Activated naive CD4-positive, alpha-beta T cell treated with anti-CD3 and anti-CD28 coated beads, Interleukin-2, amount 50 U/mL, for 24 hours (primary cell): ENCODE data around the gene RIIAD1.

ENCODE experiments used
- H3K27ac Mint-ChIP-seq: one replicate; pipeline ENCODE4 v1.8.0; 2021; ENCODE audit warnings: mild to moderate bottlenecking, mixed read lengths
- H3K27me3 Mint-ChIP-seq: one replicate; pipeline ENCODE4 v1.8.0; 2021; ENCODE audit warnings: mixed read lengths
- H3K36me3 Mint-ChIP-seq: one replicate; pipeline ENCODE4 v1.8.0; 2021; ENCODE audit warnings: mixed read lengths
- H3K4me1 Mint-ChIP-seq: one replicate; pipeline ENCODE4 v1.8.0; 2021; ENCODE audit warnings: mixed read lengths
- H3K4me3 Mint-ChIP-seq: one replicate; pipeline ENCODE4 v1.8.0; 2021; ENCODE audit warnings: mild to moderate bottlenecking, mixed read lengths
- H3K9me3 Mint-ChIP-seq: one replicate; pipeline ENCODE4 v1.8.0; 2021; ENCODE audit warnings: mixed read lengths

The RIIAD1 gene

GRCh38 chr1:151705753-151706463, 15.4 kb upstream of the RIIAD1 start:
- Mint-ChIP-seq H3K27ac (no peak overlapping the region), H3K36me3 (peaks cover 2% of the 10 kb centered on the region)

GRCh38 chr1:151706464-151707415, 14.6 kb upstream of the RIIAD1 start:
- no peaks in the 10 kb centered on the region for H3K36me3 Mint-ChIP-seq
- no peaks in the 10 kb centered on the region for H3K9me3 Mint-ChIP-seq
- no peaks in the 10 kb centered on the region for H3K27me3 Mint-ChIP-seq
- no peak overlapping the region for H3K27ac Mint-ChIP-seq
- peaks cover 9% of the 10 kb centered on the region for H3K4me1 Mint-ChIP-seq
- H3K4me3 Mint-ChIP-seq, result no peak overlapping the region

More at GRCh38 chr1:151705753-151706463, 15.4 kb upstream of the RIIAD1 start:
- no peaks in the 10 kb centered on the region for H3K9me3 Mint-ChIP-seq
- H3K27me3 Mint-ChIP-seq, result no peaks in the 10 kb centered on the region
- H3K4me1 Mint-ChIP-seq, result peaks cover 9% of the 10 kb centered on the region
- no peak overlapping the region for H3K4me3 Mint-ChIP-seq

GRCh38 chr1:151707541-151708065, 13.7 kb upstream of the RIIAD1 start:
- Mint-ChIP-seq H3K36me3 (no peaks in the 10 kb centered on the region), H3K4me3 (no peak overlapping the region), H3K27ac (no peak overlapping the region), H3K27me3 (no peaks in the 10 kb centered on the region), H3K9me3 (no peaks in the 10 kb centered on the region), H3K4me1 (peaks cover 8% of the 10 kb centered on the region)

- Mint-ChIP-seq H3K4me3 (no peak overlapping the region), H3K27me3 (peaks cover 2% of the 10 kb centered on the region), H3K4me1 (no peaks in the 10 kb centered on the region)
Observed at GRCh38 chr1:151708891-151709290, 12.4 kb upstream of the RIIAD1 start.

GRCh38 chr1:151710187-151710840, 11.0 kb upstream of the RIIAD1 start:
- Mint-ChIP-seq H3K27ac (no peak overlapping the region), H3K27me3 (peaks cover 8% of the 10 kb centered on the region), H3K4me1 (no peaks in the 10 kb centered on the region), H3K4me3 (no peak overlapping the region), H3K9me3 (no peaks in the 10 kb centered on the region), H3K36me3 (no peaks in the 10 kb centered on the region)

More at GRCh38 chr1:151708891-151709290, 12.4 kb upstream of the RIIAD1 start:
- Mint-ChIP-seq H3K9me3 (no peaks in the 10 kb centered on the region), H3K36me3 (no peaks in the 10 kb centered on the region), H3K27ac (no peak overlapping the region)

GRCh38 chr1:151711044-151711800, 10.1 kb upstream of the RIIAD1 start:
- H3K4me3 Mint-ChIP-seq, result no peak overlapping the region
- no peaks in the 10 kb centered on the region for H3K4me1 Mint-ChIP-seq
- H3K36me3 Mint-ChIP-seq, result no peaks in the 10 kb centered on the region
- peaks cover 15% of the 10 kb centered on the region for H3K27me3 Mint-ChIP-seq
- no peaks in the 10 kb centered on the region for H3K9me3 Mint-ChIP-seq
- H3K27ac Mint-ChIP-seq, result no peak overlapping the region

GRCh38 chr1:151711951-151712350, 9.4 kb upstream of the RIIAD1 start:
- Mint-ChIP-seq H3K4me3 (no peak overlapping the region), H3K9me3 (no peaks in the 10 kb centered on the region), H3K27me3 (peaks cover 17% of the 10 kb centered on the region), H3K4me1 (peaks cover 2% of the 10 kb centered on the region), H3K36me3 (no peaks in the 10 kb centered on the region), H3K27ac (no peak overlapping the region)

GRCh38 chr1:151713044-151713443, 8.3 kb upstream of the RIIAD1 start:
- Mint-ChIP-seq H3K4me1 (peaks cover 10% of the 10 kb centered on the region), H3K36me3 (no peaks in the 10 kb centered on the region), H3K27me3 (peaks cover 24% of the 10 kb centered on the region), H3K27ac (no peak overlapping the region), H3K4me3 (no peak overlapping the region), H3K9me3 (no peaks in the 10 kb centered on the region)

GRCh38 chr1:151713874-151714273, 7.4 kb upstream of the RIIAD1 start:
- H3K4me3 Mint-ChIP-seq, result no peak overlapping the region
- peaks cover 10% of the 10 kb centered on the region for H3K4me1 Mint-ChIP-seq
- H3K27ac Mint-ChIP-seq, result no peak overlapping the region
- no peaks in the 10 kb centered on the region for H3K9me3 Mint-ChIP-seq
- peaks cover 28% of the 10 kb centered on the region for H3K27me3 Mint-ChIP-seq
- H3K36me3 Mint-ChIP-seq, result no peaks in the 10 kb centered on the region

- H3K4me3 Mint-ChIP-seq, result no peak overlapping the region
- peaks cover 35% of the 10 kb centered on the region for H3K27me3 Mint-ChIP-seq
- no peaks in the 10 kb centered on the region for H3K36me3 Mint-ChIP-seq
- H3K4me1 Mint-ChIP-seq, result peaks cover 11% of the 10 kb centered on the region
- H3K9me3 Mint-ChIP-seq, result no peaks in the 10 kb centered on the region
- H3K27ac Mint-ChIP-seq, result peak overlapping the region; percentile 64
Observed at GRCh38 chr1:151714820-151715725, 6.2 kb upstream of the RIIAD1 start.

- H3K9me3 Mint-ChIP-seq, result no peaks in the 10 kb centered on the region
Observed at GRCh38 chr1:151715726-151716404, 5.5 kb upstream of the RIIAD1 start.

GRCh38 chr1:151716405-151716762, 4.9 kb upstream of the RIIAD1 start:
- peaks cover 22% of the 10 kb centered on the region for H3K4me1 Mint-ChIP-seq

More at GRCh38 chr1:151715726-151716404, 5.5 kb upstream of the RIIAD1 start:
- peaks cover 37% of the 10 kb centered on the region for H3K27me3 Mint-ChIP-seq
- no peak overlapping the region for H3K27ac Mint-ChIP-seq
- peaks cover 19% of the 10 kb centered on the region for H3K4me1 Mint-ChIP-seq
- no peaks in the 10 kb centered on the region for H3K36me3 Mint-ChIP-seq
- no peak overlapping the region for H3K4me3 Mint-ChIP-seq

GRCh38 chr1:151716771-151717631, 4.3 kb upstream of the RIIAD1 start, which contains the start of gene CELF3:
Gene CELF3 (minus strand): TSS chr1:151716803. CDS start chr1:151716020, 783 bp downstream.
- Mint-ChIP-seq H3K27ac (no peak within 1 kb of the TSS), H3K4me3 (peak within 1 kb of the TSS; percentile 3), H3K27me3 (peaks cover 38% of the 10 kb centered on the region), H3K9me3 (no peaks in the 10 kb centered on the region), H3K36me3 (no peaks in the 10 kb centered on the region), H3K4me1 (peaks cover 28% of the 10 kb centered on the region)

More at GRCh38 chr1:151716405-151716762, 4.9 kb upstream of the RIIAD1 start:
- H3K9me3 Mint-ChIP-seq, result no peaks in the 10 kb centered on the region
- peaks cover 38% of the 10 kb centered on the region for H3K27me3 Mint-ChIP-seq
- no peak overlapping the region for H3K4me3 Mint-ChIP-seq
- H3K36me3 Mint-ChIP-seq, result no peaks in the 10 kb centered on the region
- no peak overlapping the region for H3K27ac Mint-ChIP-seq
